Measurements from ENCODE around the gene SPSB2.

Gene SPSB2

GRCh38 chr12:6851921-6852650 lies 21.0 kb downstream of the SPSB2 start, which contains the start of gene USP5:
TSS of gene USP5 (plus strand) at chr12:6852150. CDS start at chr12:6852180, 30 bp downstream.
- Histone ChIP-seq H2AFZ (ENCODE audit: low read depth, low read length) (peak within 1 kb of the TSS; percentile 61; the same call in 1 of the 2 replicates), H3K27me3 (ENCODE audit: low read depth, low read length) (no peaks in the 10 kb centered on the region), H3K36me3 (replicated peaks; ENCODE audit: low read depth, low read length) (peaks cover 29% of the 10 kb centered on the region), H4K20me1 (ENCODE audit: insufficient read depth, low read length) (no peaks in the 10 kb centered on the region), H3K4me1 (ENCODE audit: low read length) (peaks cover 33% of the 10 kb centered on the region), H3K9me3 (ENCODE audit: insufficient read depth, low read length) (no peaks in the 10 kb centered on the region), H3K9ac (ENCODE audit: low read length) (peak within 1 kb of the TSS; percentile 79), H3K27ac (ENCODE audit: low read length) (peak within 1 kb of the TSS; percentile 70), H3K4me3 (ENCODE audit: low read length) (peak within 1 kb of the TSS; percentile 79), H3K4me2 (ENCODE audit: low read length) (peak within 1 kb of the TSS; percentile 99), H3K79me2 (ENCODE audit: low read length) (peaks cover 40% of the 10 kb centered on the region)
- no peak for TF ChIP-seq EZH2phosphoT487 (IDR thresholded peaks at IDR 0.05; ENCODE audit: low read depth)
- no peak for TF ChIP-seq CTCF (IDR thresholded peaks at IDR 0.05; ENCODE audit: low read depth, low read length)

DNA sequence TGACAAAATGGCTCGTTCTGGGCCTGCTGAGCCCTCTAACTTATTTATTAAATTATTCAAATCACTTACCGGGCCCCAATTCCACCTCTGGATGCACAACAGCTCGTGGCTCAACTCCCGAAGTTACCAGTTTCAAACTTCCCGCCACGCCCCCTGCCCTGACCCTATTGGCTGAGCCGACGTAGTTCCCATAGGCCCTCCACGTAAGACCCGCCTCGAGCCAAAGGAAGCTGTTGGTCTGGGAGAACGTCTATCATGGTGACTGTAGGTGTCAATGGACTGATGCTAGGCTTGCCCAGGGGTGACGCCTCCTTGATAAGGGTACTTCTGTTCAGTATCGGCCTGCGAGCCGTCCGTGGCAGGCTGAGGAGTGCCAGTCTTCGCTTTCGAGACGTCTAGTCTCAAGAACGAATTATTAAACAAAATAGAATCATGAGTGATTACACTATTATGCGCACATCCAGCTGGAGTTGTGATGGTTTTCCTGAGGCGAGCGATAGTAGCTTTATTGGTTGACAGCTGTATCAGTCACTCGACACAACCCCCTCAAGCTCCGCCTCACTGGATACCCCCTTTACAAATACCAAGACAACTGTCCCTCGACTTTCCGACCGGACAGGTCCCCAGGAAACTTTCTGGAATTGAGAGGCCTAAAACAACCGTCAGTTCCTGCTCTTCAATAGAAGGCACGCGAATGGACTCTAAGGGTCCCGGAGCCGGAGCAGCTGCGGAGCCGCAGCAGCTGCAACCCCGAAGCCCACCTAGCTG lies 21.8 kb downstream of the SPSB2 start, which contains the start of gene CDCA3:
Gene CDCA3, minus strand, starts transcription at position 134 of the 768 bp plus-strand sequence. CDS start 334 bp downstream, outside the sequence.
- Histone ChIP-seq H3K4me3 (ENCODE audit: low read length) (peak within 1 kb of the TSS; percentile 79), H3K4me1 (ENCODE audit: low read length) (peaks cover 33% of the 10 kb centered on the region), H3K27ac (ENCODE audit: low read length) (peak within 1 kb of the TSS; percentile 70), H3K9me3 (ENCODE audit: insufficient read depth, low read length) (no peaks in the 10 kb centered on the region), H3K36me3 (replicated peaks; ENCODE audit: low read depth, low read length) (peaks cover 30% of the 10 kb centered on the region), H3K4me2 (ENCODE audit: low read length) (peak within 1 kb of the TSS; percentile 82), H3K27me3 (ENCODE audit: low read depth, low read length) (no peaks in the 10 kb centered on the region), H3K79me2 (ENCODE audit: low read length) (peaks cover 40% of the 10 kb centered on the region), H2AFZ (ENCODE audit: low read depth, low read length) (peak within 1 kb of the TSS; percentile 61; the same call in 1 of the 2 replicates), H3K9ac (ENCODE audit: low read length) (peak within 1 kb of the TSS; percentile 79), H4K20me1 (ENCODE audit: insufficient read depth, low read length) (no peaks in the 10 kb centered on the region)
- TF ChIP-seq CTCF (IDR thresholded peaks at IDR 0.05; ENCODE audit: low read depth, low read length) (no peak), EZH2phosphoT487 (IDR thresholded peaks at IDR 0.05; ENCODE audit: low read depth) (no peak)

DNA sequence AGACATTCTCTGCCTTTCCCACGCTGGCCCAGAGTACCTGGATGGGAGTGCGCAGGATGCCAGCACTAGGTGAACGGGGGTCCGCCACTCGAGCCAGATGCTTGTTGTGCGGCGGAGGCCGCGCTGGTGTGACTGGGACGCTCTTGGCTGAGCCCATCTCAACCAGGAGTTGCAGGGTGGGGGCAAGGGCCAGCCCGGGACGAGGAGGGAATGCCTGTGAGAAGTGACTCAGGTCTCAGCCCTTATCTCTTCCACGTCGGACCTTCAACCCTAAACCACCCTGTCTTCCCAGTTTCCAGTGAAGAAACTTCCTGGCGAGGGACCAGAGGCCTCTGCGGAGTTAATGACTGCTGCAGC lies 22.3 kb downstream of the SPSB2 start:
- Histone ChIP-seq H2AFZ (ENCODE audit: low read depth, low read length) (no peak overlapping the region; the same call in 1 of the 2 replicates), H3K4me1 (ENCODE audit: low read length) (peaks cover 33% of the 10 kb centered on the region), H3K4me2 (ENCODE audit: low read length) (peak overlapping the region; percentile 79), H3K4me3 (ENCODE audit: low read length) (peak overlapping the region; percentile 79), H3K79me2 (ENCODE audit: low read length) (peaks cover 40% of the 10 kb centered on the region), H3K36me3 (replicated peaks; ENCODE audit: low read depth, low read length) (peaks cover 33% of the 10 kb centered on the region), H3K27ac (ENCODE audit: low read length) (peak overlapping the region; percentile 45), H3K9ac (ENCODE audit: low read length) (peak overlapping the region; percentile 79), H4K20me1 (ENCODE audit: insufficient read depth, low read length) (no peaks in the 10 kb centered on the region), H3K27me3 (ENCODE audit: low read depth, low read length) (no peaks in the 10 kb centered on the region), H3K9me3 (ENCODE audit: insufficient read depth, low read length) (no peaks in the 10 kb centered on the region)
- TF ChIP-seq EZH2phosphoT487 (IDR thresholded peaks at IDR 0.05; ENCODE audit: low read depth), result no peak
- TF ChIP-seq CTCF (IDR thresholded peaks at IDR 0.05; ENCODE audit: low read depth, low read length), result no peak
